NCI-H1092 treated with DMSO at 0.1 percent for 48 hours (cell line): ENCODE measurements around the gene CD47.

Experiments used
- DNase-seq: peaks from one replicate; lab custom pipeline; 2025; lab: John Stamatoyannopoulos, UW

CD47 gene

GRCh38 chr3:108090701-108091497 lies at the start of gene CD47:
CD47 (minus strand) TSS chr3:108091031; CDS start chr3:108090908, 123 bp downstream.
- peak; percentile 89 for DNase-seq

- DNase-seq: no peak
Measured at GRCh38 chr3:108137460-108137814, 46.6 kb upstream of the CD47 start.

GRCh38 chr3:108136561-108137459 lies 46.0 kb upstream of the CD47 start:
- peak; percentile 13 for DNase-seq

GRCh38 chr3:108134555-108134880 lies 43.7 kb upstream of the CD47 start:
- no peak for DNase-seq

GRCh38 chr3:108133858-108134554 lies 43.2 kb upstream of the CD47 start:
- no peak for DNase-seq

- no peak for DNase-seq
Measured at GRCh38 chr3:108133048-108133369, 42.2 kb upstream of the CD47 start.

GRCh38 chr3:108131475-108132134 lies 40.8 kb upstream of the CD47 start:
- DNase-seq: no peak

GRCh38 chr3:108130701-108131474 lies 40.1 kb upstream of the CD47 start:
- DNase-seq: no peak

- no peak for DNase-seq
Measured at GRCh38 chr3:108130236-108130635, 39.4 kb upstream of the CD47 start.

GRCh38 chr3:108127301-108127988 lies 36.6 kb upstream of the CD47 start:
- DNase-seq: no peak

GRCh38 chr3:108126348-108126747 lies 35.5 kb upstream of the CD47 start:
- DNase-seq: no peak

- peak; percentile 90 for DNase-seq
Measured at GRCh38 chr3:108125550-108126071, 34.8 kb upstream of the CD47 start.

GRCh38 chr3:108125153-108125543 lies 34.3 kb upstream of the CD47 start:
- DNase-seq: no peak

GRCh38 chr3:108124337-108125152 lies 33.7 kb upstream of the CD47 start:
- DNase-seq: peak; percentile 6

- no peak for DNase-seq
Measured at GRCh38 chr3:108123326-108123725, 32.5 kb upstream of the CD47 start.

- no peak for DNase-seq
Measured at GRCh38 chr3:108122276-108122675, 31.4 kb upstream of the CD47 start.

- DNase-seq: no peak
Measured at GRCh38 chr3:108119398-108120104, 28.7 kb upstream of the CD47 start.

GRCh38 chr3:108118038-108118768 lies 27.4 kb upstream of the CD47 start:
- no peak for DNase-seq
